Kidney (tissue), 14 donors: ENCODE results near the gene STAC2. TPM values are rescaled to one million over a fixed set of nuclear protein-coding genes. Genes with fewer than 3 reads are reported as not detected.

ENCODE experiments used
- DNase-seq, 5 donors: peaks; one replicate each; pipeline ENCODE4 v3.0.0-alpha.2; 2013 to 2020
- FAIRE-seq: peaks from 2 replicates; lab custom pipeline; 2012; peaks lifted over from hg19 to GRCh38; lab: Jason Lieb, UNC
- H3K27ac ChIP-seq, 2 donors: one replicate each; pipeline ENCODE4 v1.7.0; 2013; ENCODE audit warnings: low read depth in 2 of 2, low read length in 2 of 2, inconsistent platforms in 1 of 2
- H3K27me3 ChIP-seq: one replicate; pipeline ENCODE4 v1.7.1; 2013; ENCODE audit warnings: low read length, inconsistent platforms; ENCODE audit not compliant: control insufficient read depth, insufficient read depth
- H3K36me3 ChIP-seq, 3 donors: one replicate each; pipeline versions ENCODE4 v1.7.0 to v1.7.1; 2013; ENCODE audit warnings: low read length in 3 of 3, control low read depth in 1 of 3, inconsistent platforms in 1 of 3; ENCODE audit not compliant: insufficient read depth in 3 of 3, control insufficient read depth in 2 of 3
- H3K4me1 ChIP-seq, 3 donors: one replicate each; pipeline versions ENCODE4 v1.7.0 to v1.7.1; 2013; ENCODE audit warnings: low read length in 3 of 3, inconsistent platforms in 1 of 3, low read depth in 1 of 3; ENCODE audit not compliant: control insufficient read depth in 2 of 3, insufficient read depth in 2 of 3
- H3K4me3 ChIP-seq, 3 donors: one replicate each; pipeline versions ENCODE4 v1.7.0 to v1.8.1; 2013; ENCODE audit warnings: low read length in 3 of 3, control low read depth in 1 of 3, inconsistent platforms in 1 of 3
- H3K9ac ChIP-seq, 3 donors: one replicate each; pipeline versions ENCODE4 v1.7.0 to v1.7.1; 2013; ENCODE audit warnings: low read length in 3 of 3, control low read depth in 1 of 3, inconsistent platforms in 1 of 3
- H3K9me3 ChIP-seq, 3 donors: one replicate each; pipeline versions ENCODE4 v1.7.0 to v1.7.1; 2013; ENCODE audit warnings: low read length in 3 of 3, control low read depth in 1 of 3, inconsistent platforms in 1 of 3; ENCODE audit not compliant: control insufficient read depth in 2 of 3, insufficient read depth in 1 of 3
- intact Hi-C: fragments of 100-400 bp; cut with DNase I; formaldehyde crosslinking; loops from one replicate; pipeline ENCODE4 v1.11.1; 2022
- polyA plus RNA-seq: library from polyadenylated mRNA; stranded (reverse); fragments of 350-450 nt; fragmentation: Illumina TruSeq; extraction: RNeasy Lipid Tissue Mini Kit (QIAGEN cat#74804); gene quantifications from one replicate; pipeline ENCODE4 v1.2.3, GENCODE V29; 2014; ENCODE audit warnings: low read depth, low replicate concordance; ENCODE audit not compliant: insufficient read depth
- total RNA-seq: library from RNA; stranded (reverse); fragmentation: NEBNext Ultra II Directional; extraction: Animal tissue kit (Norgen Biotek cat#: 25700); gene quantifications from one replicate; pipeline ENCODE4 v1.2.1, GENCODE V29; 2021
- TF ChIP-seq, protein P1 (sequence below): IDR thresholded peaks from 3 replicates; pipeline ENCODE4 v1.5.1; 2012; ENCODE audit warnings: mild to moderate bottlenecking, moderate library complexity, borderline replicate concordance; ENCODE audit not compliant: insufficient read depth; ENCODE audit errors: extremely low read depth
- donor health status: control.
- donor health status: control.
- donor health status: control.
- donor health status: control.
- donor health status: control.
- donor health status: DM: yes; HTN: yes; CAD: no.
- donor health status: Normal renal cell carcinoma (clear cell type).

STAC2 gene
- total and polyA plus RNA-seq, 2 donors from 2014 or later, result 15.3 to 18.9 TPM

- FAIRE-seq (no peak), DNase-seq (peak in 1 of 5 donors; percentile 50)
- H3K36me3 ChIP-seq, result no peaks in the 10 kb centered on the region
- peaks cover 0 to 15% (median 0%) of the 10 kb centered on the region in 3 donors for H3K4me1 ChIP-seq
- H3K9me3 ChIP-seq, result no peaks in the 10 kb centered on the region
- intact Hi-C loops, result no loop called here
- no peak overlapping the region for H3K9ac ChIP-seq
- no peak overlapping the region for H3K4me3 ChIP-seq
- no peaks in the 10 kb centered on the region for H3K27me3 ChIP-seq
- no peak overlapping the region for H3K27ac ChIP-seq
- TF ChIP-seq, protein P1, sequence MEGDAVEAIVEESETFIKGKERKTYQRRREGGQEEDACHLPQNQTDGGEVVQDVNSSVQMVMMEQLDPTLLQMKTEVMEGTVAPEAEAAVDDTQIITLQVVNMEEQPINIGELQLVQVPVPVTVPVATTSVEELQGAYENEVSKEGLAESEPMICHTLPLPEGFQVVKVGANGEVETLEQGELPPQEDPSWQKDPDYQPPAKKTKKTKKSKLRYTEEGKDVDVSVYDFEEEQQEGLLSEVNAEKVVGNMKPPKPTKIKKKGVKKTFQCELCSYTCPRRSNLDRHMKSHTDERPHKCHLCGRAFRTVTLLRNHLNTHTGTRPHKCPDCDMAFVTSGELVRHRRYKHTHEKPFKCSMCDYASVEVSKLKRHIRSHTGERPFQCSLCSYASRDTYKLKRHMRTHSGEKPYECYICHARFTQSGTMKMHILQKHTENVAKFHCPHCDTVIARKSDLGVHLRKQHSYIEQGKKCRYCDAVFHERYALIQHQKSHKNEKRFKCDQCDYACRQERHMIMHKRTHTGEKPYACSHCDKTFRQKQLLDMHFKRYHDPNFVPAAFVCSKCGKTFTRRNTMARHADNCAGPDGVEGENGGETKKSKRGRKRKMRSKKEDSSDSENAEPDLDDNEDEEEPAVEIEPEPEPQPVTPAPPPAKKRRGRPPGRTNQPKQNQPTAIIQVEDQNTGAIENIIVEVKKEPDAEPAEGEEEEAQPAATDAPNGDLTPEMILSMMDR, result no peak
These were observed 13.4 kb downstream of the STAC2 start for GRCh38 chr17:39212195-39212810.

DNA sequence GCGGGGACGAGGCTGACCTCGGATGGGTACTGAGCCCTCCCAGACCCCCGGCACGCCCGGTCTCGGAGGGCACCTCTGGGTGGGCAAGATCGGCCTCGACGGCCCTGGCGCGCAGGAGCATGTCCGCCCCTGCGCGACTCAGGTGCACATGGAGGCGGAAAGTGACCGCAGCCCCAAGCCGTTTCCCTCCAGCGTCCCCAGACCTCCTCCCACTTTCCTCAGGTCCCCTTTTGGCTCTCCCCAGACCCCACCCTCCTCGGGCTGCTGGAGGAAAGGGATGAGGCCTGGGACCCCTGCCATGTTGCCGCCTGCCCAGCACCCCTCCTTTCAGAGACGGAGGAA lies 15.7 kb downstream of the STAC2 start:
- Histone ChIP-seq H3K9ac (no peak overlapping the region), H3K36me3 (peaks cover 0 to 2% (median 1%) of the 10 kb centered on the region in 3 donors), H3K27ac (no peak overlapping the region), H3K9me3 (no peaks in the 10 kb centered on the region), H3K27me3 (no peaks in the 10 kb centered on the region), H3K4me1 (peaks cover 0 to 15% (median 0%) of the 10 kb centered on the region in 3 donors), H3K4me3 (peak overlapping the region in 1 of 3 donors; percentile 37)
- TF ChIP-seq, protein P1, result no peak
- DNase-seq (no peak), FAIRE-seq (no peak)
- intact Hi-C loops, result no loop called here

GRCh38 chr17:39209317-39210092 lies 16.2 kb downstream of the STAC2 start:
- TF ChIP-seq, protein P1, result no peak
- intact Hi-C loops, result no loop called here
- DNase-seq (peak; percentile 69 to 92 (median 76)), FAIRE-seq (no peak)
- Histone ChIP-seq H3K4me1 (peaks cover 0 to 15% (median 0%) of the 10 kb centered on the region in 3 donors), H3K36me3 (peaks cover 0 to 8% (median 5%) of the 10 kb centered on the region in 3 donors), H3K9me3 (no peaks in the 10 kb centered on the region), H3K4me3 (peak overlapping the region in 1 of 3 donors; percentile 37), H3K9ac (no peak overlapping the region), H3K27ac (no peak overlapping the region), H3K27me3 (no peaks in the 10 kb centered on the region)
